Liver (tissue), 9 donors: ENCODE measurements around the gene RFC2. TPM values are rescaled to one million over a fixed set of nuclear protein-coding genes. Genes with fewer than 3 reads are reported as not detected.

Experiments used
- DNase-seq: peaks from one replicate; pipeline ENCODE4 v3.0.0-alpha.2; 2017; ENCODE audit warnings: low spot score
- H3K27ac ChIP-seq, 2 donors: one replicate each; pipeline ENCODE4 v1.7.0; 2013; ENCODE audit warnings: inconsistent platforms in 2 of 2, low read length in 2 of 2, control low read depth in 1 of 2, low read depth in 1 of 2, mild to moderate bottlenecking in 1 of 2
- H3K27me3 ChIP-seq, 4 donors: one replicate each; pipeline versions ENCODE4 v1.6.1 to v1.7.0; 2013; ENCODE audit warnings: low read length in 3 of 4, inconsistent platforms in 1 of 4, mild to moderate bottlenecking in 1 of 4, moderate library complexity in 1 of 4; ENCODE audit not compliant: control insufficient read depth in 4 of 4, insufficient read depth in 4 of 4
- H3K36me3 ChIP-seq, 4 donors: one replicate each; pipeline versions ENCODE4 v1.6.1 to v1.7.0; 2013; ENCODE audit warnings: low read length in 3 of 4, mild to moderate bottlenecking in 3 of 4, low read depth in 1 of 4, moderate library complexity in 1 of 4; ENCODE audit not compliant: control insufficient read depth in 4 of 4, insufficient read depth in 3 of 4
- H3K4me1 ChIP-seq, 4 donors: one replicate each; pipeline versions ENCODE4 v1.6.1 to v1.7.0; 2013; ENCODE audit warnings: low read length in 3 of 4, mild to moderate bottlenecking in 3 of 4, moderate library complexity in 1 of 4; ENCODE audit not compliant: control insufficient read depth in 4 of 4, insufficient read depth in 4 of 4
- H3K4me3 ChIP-seq, 3 donors: one replicate each; pipeline versions ENCODE4 v1.6.1 to v1.7.0; 2013; ENCODE audit warnings: low read length in 3 of 3, control low read depth in 1 of 3, low read depth in 1 of 3, mild to moderate bottlenecking in 1 of 3
- H3K9ac ChIP-seq, 2 donors: one replicate each; pipeline ENCODE4 v1.7.0; 2013; ENCODE audit warnings: low read length in 2 of 2, mild to moderate bottlenecking in 2 of 2, moderate library complexity in 2 of 2, control low read depth in 1 of 2, low read depth in 1 of 2
- H3K9me3 ChIP-seq, 4 donors: one replicate each; pipeline versions ENCODE4 v1.6.1 to v1.7.0; 2013; ENCODE audit warnings: low read length in 3 of 4; ENCODE audit not compliant: control insufficient read depth in 4 of 4
- EGR1 ChIP-seq, 2 donors: IDR thresholded peaks; 2 replicates each; pipeline ENCODE4 v1.6.1; 2016 to 2018; ENCODE audit warnings: antibody characterized with exemption in 2 of 2, low read depth in 2 of 2
- FOXA1 ChIP-seq: IDR thresholded peaks from 2 replicates; pipeline ENCODE4 v1.6.1; 2016; ENCODE audit warnings: antibody characterized with exemption
- FOXA2 ChIP-seq: IDR thresholded peaks from 2 replicates; pipeline ENCODE4 v1.6.1; 2016; ENCODE audit warnings: antibody characterized with exemption
- HNF4G ChIP-seq: IDR thresholded peaks from 2 replicates; pipeline ENCODE4 v1.6.1; 2016; ENCODE audit warnings: antibody characterized with exemption
- JUND ChIP-seq, 2 donors: IDR thresholded peaks; 2 replicates each; pipeline ENCODE4 v1.6.1; 2016; ENCODE audit warnings: antibody characterized with exemption in 2 of 2
- RXRA ChIP-seq, 2 donors: IDR thresholded peaks; 2 replicates each; pipeline ENCODE4 v1.6.1; 2017 to 2018; ENCODE audit warnings: antibody characterized with exemption in 2 of 2, mild to moderate bottlenecking in 1 of 2
- SP1 ChIP-seq: IDR thresholded peaks from 2 replicates; pipeline ENCODE4 v1.6.1; 2018; ENCODE audit warnings: antibody characterized with exemption, mild to moderate bottlenecking
- TAF1 ChIP-seq: conservative IDR thresholded peaks from 2 replicates; pipeline ENCODE4 v1.6.1; 2016; ENCODE audit warnings: antibody characterized with exemption, mild to moderate bottlenecking
- WGBS: extraction: QIAGEN DNeasy Blood & Tissue Kit; methylation state at CpG from one replicate; pipeline ENCODE4 v1.1.7; 2013; 5-methylcytosine and 5-hydroxymethylcytosine counted together
- polyA plus RNA-seq, 2 donors: library from polyadenylated mRNA; stranded (reverse) in 1 of 2; unstranded in 1 of 2; fragments of 200-250 nt in 1 of 2; fragments of >200 nt in 1 of 2; fragmentation: Nextera tagmentation in 1 of 2; extraction: Ambion mirVana in 1 of 2; gene quantifications; one replicate each; pipeline versions ENCODE4 v1.2.1 to v1.2.3, GENCODE V29; 2013 to 2015
- total RNA-seq, 2 donors: library from RNA; depleted of rRNA; stranded (reverse); fragments of >200 nt; gene quantifications; one replicate each; pipeline ENCODE4 v1.2.3, GENCODE V29; 2014
- TF ChIP-seq, protein P1 (sequence below): fragments of 150-350 bp; IDR thresholded peaks from 2 replicates; pipeline ENCODE4 v1.5.1; 2017; ENCODE audit warnings: improper control_type of control experiment, low read depth, low read length; ENCODE audit not compliant: missing input control
- TF ChIP-seq, protein P2 (sequence below): IDR thresholded peaks from 2 replicates; pipeline ENCODE4 v1.6.1; 2016; ENCODE audit warnings: antibody characterized with exemption
- TF ChIP-seq, protein P3 (sequence below): IDR thresholded peaks from 2 replicates; pipeline ENCODE4 v1.6.1; 2016; ENCODE audit warnings: antibody characterized with exemption, mild to moderate bottlenecking
- TF ChIP-seq, protein P4 (sequence below): IDR thresholded peaks from 2 replicates; pipeline ENCODE4 v1.6.1; 2016; ENCODE audit warnings: antibody characterized with exemption
- TF ChIP-seq, protein P5 (sequence below): IDR thresholded peaks from 2 replicates; pipeline ENCODE4 v1.6.1; 2016; ENCODE audit warnings: antibody characterized with exemption
- donor health status: healthy.
- donor health status: healthy.
- donor health status: healthy.
- donor health status: healthy.
- donor health status: healthy.

The RFC2 gene
- total and polyA plus RNA-seq, 4 donors: 12.8 to 23.8 (median 14.8) TPM

DNA sequence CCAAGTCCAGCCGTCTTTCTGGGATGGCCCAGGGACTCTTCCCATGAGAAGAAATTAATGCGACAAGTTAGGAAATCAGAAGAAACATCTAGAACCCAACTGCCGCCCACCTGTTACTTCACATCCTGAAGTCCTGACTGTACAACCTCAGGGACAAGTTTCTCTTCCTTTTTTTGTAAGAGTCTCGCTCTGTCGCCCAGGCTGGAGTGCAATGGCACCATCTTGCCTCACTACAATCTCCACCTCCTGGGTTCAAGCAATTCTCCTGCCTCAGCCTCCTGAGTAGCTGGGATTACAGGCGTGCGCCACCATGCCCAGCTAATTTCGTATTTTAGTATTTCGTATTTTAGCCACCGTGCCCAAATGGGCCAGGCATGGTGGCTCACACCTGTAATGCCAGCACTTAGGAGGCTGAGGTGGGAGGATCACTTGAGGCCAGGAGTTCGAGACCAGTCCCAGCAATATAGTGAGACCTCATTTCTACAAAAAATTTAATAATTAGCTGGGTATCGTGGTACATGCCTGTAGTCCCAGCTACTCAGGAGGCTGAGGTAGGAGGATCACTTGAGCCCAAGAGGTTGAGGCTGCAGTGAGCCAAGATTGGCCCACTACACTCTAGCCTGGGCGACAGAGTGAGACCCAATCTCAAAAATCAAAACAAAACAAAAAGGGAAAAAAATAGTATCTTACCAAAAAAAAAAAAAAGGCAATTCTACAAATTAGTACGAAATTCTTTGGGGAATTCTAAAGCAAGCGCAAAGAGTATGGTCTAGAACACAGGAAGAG is 23.6 kb downstream of the RFC2 start (continued):
- TF ChIP-seq, protein P1, sequence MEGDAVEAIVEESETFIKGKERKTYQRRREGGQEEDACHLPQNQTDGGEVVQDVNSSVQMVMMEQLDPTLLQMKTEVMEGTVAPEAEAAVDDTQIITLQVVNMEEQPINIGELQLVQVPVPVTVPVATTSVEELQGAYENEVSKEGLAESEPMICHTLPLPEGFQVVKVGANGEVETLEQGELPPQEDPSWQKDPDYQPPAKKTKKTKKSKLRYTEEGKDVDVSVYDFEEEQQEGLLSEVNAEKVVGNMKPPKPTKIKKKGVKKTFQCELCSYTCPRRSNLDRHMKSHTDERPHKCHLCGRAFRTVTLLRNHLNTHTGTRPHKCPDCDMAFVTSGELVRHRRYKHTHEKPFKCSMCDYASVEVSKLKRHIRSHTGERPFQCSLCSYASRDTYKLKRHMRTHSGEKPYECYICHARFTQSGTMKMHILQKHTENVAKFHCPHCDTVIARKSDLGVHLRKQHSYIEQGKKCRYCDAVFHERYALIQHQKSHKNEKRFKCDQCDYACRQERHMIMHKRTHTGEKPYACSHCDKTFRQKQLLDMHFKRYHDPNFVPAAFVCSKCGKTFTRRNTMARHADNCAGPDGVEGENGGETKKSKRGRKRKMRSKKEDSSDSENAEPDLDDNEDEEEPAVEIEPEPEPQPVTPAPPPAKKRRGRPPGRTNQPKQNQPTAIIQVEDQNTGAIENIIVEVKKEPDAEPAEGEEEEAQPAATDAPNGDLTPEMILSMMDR: no peak
- no peak for TF ChIP-seq JUND (IDR thresholded peaks at IDR 0.05)
- no peak for TF ChIP-seq FOXA1
- TF ChIP-seq, protein P2, sequence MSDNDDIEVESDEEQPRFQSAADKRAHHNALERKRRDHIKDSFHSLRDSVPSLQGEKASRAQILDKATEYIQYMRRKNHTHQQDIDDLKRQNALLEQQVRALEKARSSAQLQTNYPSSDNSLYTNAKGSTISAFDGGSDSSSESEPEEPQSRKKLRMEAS: no peak

DNA sequence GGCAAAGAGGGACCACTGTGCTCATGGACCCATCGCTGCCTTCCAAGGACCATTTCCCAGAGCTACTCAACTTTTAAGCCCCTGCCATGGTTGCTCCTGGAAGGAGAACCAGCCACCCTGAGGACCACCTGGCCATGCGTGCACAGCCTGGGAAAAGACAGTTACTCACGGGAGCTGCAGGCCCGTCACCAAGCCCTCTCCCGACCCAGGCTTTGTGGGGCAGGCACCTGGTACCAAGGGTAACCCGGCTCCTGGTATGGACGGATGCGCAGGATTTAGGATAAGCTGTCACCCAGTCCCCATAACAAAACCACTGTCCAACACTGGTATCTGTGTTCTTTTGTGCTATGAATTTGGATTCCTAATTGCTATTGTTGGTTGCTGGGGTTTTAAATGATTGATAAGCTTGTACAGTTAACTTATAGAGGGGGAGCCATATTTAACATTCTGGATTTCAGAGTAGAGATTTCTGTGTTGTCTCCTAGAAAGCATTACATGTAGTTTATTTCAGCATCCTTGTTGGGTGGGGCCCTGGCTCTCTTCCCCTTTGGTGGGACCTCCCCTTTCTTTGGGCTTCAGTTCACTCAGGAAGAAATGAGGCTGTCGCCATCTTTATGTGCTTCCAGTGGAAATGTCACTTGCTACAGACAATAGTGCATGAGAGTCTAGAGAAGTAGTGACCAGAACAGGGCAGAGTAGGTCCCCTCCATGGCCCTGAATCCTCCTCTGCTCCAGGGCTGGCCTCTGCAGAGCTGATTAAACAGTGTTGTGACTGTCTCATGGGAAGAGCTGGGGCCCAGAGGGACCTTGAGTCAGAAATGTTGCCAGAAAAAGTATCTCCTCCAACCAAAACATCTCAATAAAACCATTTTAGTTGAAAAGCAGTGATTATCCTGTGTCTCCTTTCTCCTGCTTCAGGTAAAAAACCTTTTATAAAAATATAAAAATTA is 25.0 kb downstream of the RFC2 start:
- Histone ChIP-seq H3K9me3 (no peaks in the 10 kb centered on the region), H3K4me1 (peaks cover 0 to 3% (median under 1%) of the 10 kb centered on the region in 4 donors), H3K4me3 (no peak overlapping the region), H3K27me3 (no peaks in the 10 kb centered on the region), H3K27ac (no peak overlapping the region), H3K9ac (no peak overlapping the region), H3K36me3 (peaks cover 4 to 23% (median 15%) of the 10 kb centered on the region in 4 donors)
- no peak for TF ChIP-seq TAF1
- TF ChIP-seq SP1: no peak
- TF ChIP-seq EGR1 (IDR thresholded peaks at IDR 0.05; ENCODE audit: low read depth in 2 of 2): no peak
- TF ChIP-seq, protein P3, sequence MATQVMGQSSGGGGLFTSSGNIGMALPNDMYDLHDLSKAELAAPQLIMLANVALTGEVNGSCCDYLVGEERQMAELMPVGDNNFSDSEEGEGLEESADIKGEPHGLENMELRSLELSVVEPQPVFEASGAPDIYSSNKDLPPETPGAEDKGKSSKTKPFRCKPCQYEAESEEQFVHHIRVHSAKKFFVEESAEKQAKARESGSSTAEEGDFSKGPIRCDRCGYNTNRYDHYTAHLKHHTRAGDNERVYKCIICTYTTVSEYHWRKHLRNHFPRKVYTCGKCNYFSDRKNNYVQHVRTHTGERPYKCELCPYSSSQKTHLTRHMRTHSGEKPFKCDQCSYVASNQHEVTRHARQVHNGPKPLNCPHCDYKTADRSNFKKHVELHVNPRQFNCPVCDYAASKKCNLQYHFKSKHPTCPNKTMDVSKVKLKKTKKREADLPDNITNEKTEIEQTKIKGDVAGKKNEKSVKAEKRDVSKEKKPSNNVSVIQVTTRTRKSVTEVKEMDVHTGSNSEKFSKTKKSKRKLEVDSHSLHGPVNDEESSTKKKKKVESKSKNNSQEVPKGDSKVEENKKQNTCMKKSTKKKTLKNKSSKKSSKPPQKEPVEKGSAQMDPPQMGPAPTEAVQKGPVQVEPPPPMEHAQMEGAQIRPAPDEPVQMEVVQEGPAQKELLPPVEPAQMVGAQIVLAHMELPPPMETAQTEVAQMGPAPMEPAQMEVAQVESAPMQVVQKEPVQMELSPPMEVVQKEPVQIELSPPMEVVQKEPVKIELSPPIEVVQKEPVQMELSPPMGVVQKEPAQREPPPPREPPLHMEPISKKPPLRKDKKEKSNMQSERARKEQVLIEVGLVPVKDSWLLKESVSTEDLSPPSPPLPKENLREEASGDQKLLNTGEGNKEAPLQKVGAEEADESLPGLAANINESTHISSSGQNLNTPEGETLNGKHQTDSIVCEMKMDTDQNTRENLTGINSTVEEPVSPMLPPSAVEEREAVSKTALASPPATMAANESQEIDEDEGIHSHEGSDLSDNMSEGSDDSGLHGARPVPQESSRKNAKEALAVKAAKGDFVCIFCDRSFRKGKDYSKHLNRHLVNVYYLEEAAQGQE: no peak
- TF ChIP-seq, protein P1: no peak
- DNase-seq: no peak
- WGBS: 96% methylated on average over 9 of the region's 9 CpGs

DNA sequence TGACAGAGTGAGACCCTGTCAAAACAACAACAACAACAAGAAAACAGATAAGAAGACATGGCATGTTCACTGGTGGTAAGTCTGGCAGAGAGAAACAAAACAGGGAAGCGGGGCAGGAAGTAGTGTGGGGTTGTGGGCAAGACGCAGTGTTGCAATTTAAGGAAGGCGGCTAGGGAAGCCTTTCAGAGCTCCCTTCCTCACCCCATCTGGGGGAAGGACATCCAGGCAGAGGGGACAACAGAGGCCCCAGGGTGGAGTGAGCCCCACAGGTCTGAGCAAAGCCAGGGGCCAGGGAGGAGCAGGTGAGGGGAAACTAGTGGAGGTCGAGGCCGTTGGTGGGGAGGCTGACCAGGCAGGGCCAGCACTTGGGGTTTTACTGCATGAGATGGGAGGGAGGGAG is 27.6 kb downstream of the RFC2 start:
- DNase-seq: no peak
- H3K36me3 ChIP-seq: peaks cover 0 to 15% (median 9%) of the 10 kb centered on the region in 4 donors
- WGBS: 86% methylated on average over 5 of the region's 5 CpGs
- peaks cover 0 to 9% (median 3%) of the 10 kb centered on the region in 4 donors for H3K4me1 ChIP-seq
- H3K27me3 ChIP-seq: no peaks in the 10 kb centered on the region
- no peak overlapping the region for H3K27ac ChIP-seq
- H3K4me3 ChIP-seq: no peak overlapping the region
- no peaks in the 10 kb centered on the region for H3K9me3 ChIP-seq
- H3K9ac ChIP-seq: no peak overlapping the region
- TF ChIP-seq, protein P4, sequence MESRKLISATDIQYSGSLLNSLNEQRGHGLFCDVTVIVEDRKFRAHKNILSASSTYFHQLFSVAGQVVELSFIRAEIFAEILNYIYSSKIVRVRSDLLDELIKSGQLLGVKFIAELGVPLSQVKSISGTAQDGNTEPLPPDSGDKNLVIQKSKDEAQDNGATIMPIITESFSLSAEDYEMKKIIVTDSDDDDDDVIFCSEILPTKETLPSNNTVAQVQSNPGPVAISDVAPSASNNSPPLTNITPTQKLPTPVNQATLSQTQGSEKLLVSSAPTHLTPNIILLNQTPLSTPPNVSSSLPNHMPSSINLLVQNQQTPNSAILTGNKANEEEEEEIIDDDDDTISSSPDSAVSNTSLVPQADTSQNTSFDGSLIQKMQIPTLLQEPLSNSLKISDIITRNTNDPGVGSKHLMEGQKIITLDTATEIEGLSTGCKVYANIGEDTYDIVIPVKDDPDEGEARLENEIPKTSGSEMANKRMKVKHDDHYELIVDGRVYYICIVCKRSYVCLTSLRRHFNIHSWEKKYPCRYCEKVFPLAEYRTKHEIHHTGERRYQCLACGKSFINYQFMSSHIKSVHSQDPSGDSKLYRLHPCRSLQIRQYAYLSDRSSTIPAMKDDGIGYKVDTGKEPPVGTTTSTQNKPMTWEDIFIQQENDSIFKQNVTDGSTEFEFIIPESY: no peak
- TF ChIP-seq SP1: no peak
- no peak for TF ChIP-seq HNF4G
- TF ChIP-seq, protein P1: no peak
- TF ChIP-seq FOXA2: no peak
- TF ChIP-seq JUND (IDR thresholded peaks at IDR 0.05): no peak
- TF ChIP-seq FOXA1: no peak
- no peak for TF ChIP-seq TAF1
- TF ChIP-seq, protein P5, sequence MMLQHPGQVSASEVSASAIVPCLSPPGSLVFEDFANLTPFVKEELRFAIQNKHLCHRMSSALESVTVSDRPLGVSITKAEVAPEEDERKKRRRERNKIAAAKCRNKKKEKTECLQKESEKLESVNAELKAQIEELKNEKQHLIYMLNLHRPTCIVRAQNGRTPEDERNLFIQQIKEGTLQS: no peak
- no peak for TF ChIP-seq RXRA (IDR thresholded peaks at IDR 0.05)
